HEK293 (cell line): ENCODE results near the gene BTC.

Experiments
- ATF2 ChIP-seq: fragments of 450-650 bp; formaldehyde crosslinking; IDR thresholded peaks from 2 replicates; pipeline ENCODE4 v1.5.1; 2016; ENCODE audit warnings: missing biosample characterization, missing genetic modification characterization, low read depth
- CTCF ChIP-seq: fragments of 450-650 bp; formaldehyde crosslinking; IDR thresholded peaks from 2 replicates; pipeline ENCODE4 v1.5.1; 2016; ENCODE audit warnings: missing biosample characterization, missing genetic modification characterization
- ZBTB21 ChIP-seq: fragments of 450-650 bp; formaldehyde crosslinking; IDR thresholded peaks from 2 replicates; pipeline ENCODE4 v1.5.1; 2017; ENCODE audit warnings: missing biosample characterization, missing genetic modification characterization
- ZNF155 ChIP-seq: fragments of 450-650 bp; formaldehyde crosslinking; IDR thresholded peaks from 2 replicates; pipeline ENCODE4 v1.5.1; 2016; ENCODE audit warnings: missing biosample characterization, missing genetic modification characterization
- ZNF561 ChIP-seq: fragments of 450-650 bp; IDR thresholded peaks from 2 replicates; pipeline ENCODE4 v1.5.1; 2018; ENCODE audit warnings: missing biosample characterization, missing genetic modification characterization, borderline replicate concordance
- ZNF624 ChIP-seq: fragments of 450-650 bp; formaldehyde crosslinking; IDR thresholded peaks from 2 replicates; pipeline ENCODE4 v1.5.1; 2017; ENCODE audit warnings: missing biosample characterization, missing genetic modification characterization
- TF ChIP-seq, protein P1 (sequence below): fragments of 450-650 bp; formaldehyde crosslinking; IDR thresholded peaks from 2 replicates; pipeline ENCODE4 v1.5.1; 2016; ENCODE audit warnings: missing biosample characterization, missing genetic modification characterization
- TF ChIP-seq, protein P2 (sequence below): fragments of 450-650 bp; formaldehyde crosslinking; IDR thresholded peaks from 2 replicates; pipeline ENCODE4 v1.5.1; 2016; ENCODE audit warnings: missing biosample characterization, missing genetic modification characterization
- TF ChIP-seq, protein P3 (sequence below): fragments of 450-650 bp; formaldehyde crosslinking; IDR thresholded peaks from 2 replicates; pipeline ENCODE4 v1.5.1; 2016; ENCODE audit warnings: missing biosample characterization, missing genetic modification characterization, low read depth
- TF ChIP-seq, protein P4 (sequence below): fragments of 450-650 bp; formaldehyde crosslinking; IDR thresholded peaks from 2 replicates; pipeline ENCODE4 v1.5.1; 2016; ENCODE audit warnings: missing biosample characterization, missing genetic modification characterization

DNA sequence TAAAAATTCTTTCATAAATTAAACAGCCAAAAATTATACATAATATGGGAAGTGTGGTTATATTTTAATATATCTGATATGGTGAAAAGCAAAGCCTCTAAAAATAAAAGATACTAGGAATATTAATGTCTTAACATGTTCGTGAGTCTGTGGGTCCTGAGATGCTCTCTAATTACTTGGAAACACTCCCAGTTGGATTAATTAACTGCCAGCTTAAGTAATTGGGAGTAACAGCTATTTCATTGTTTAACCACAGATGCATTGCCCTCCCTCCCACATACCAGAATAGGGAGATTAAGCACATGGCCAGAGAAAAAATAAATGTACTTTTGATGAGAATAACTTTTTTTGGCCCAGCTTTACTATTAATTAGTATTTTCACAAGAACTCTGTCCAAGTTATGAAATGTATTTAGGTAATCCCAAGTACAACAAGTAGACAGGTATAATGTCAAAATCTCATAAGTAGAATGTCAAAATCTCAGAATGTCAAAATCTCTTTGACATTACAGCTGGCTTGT lies 79.7 kb downstream of the BTC start:
- TF ChIP-seq CTCF (tag by site-specific recombination) (no peak), ZNF624 (tag by site-specific recombination) (no peak), ATF2 (tag by site-specific recombination) (no peak), ZBTB21 (tag by site-specific recombination) (no peak), ZNF561 (tag by site-specific recombination) (no peak), ZNF155 (no peak)
- TF ChIP-seq, protein P1, sequence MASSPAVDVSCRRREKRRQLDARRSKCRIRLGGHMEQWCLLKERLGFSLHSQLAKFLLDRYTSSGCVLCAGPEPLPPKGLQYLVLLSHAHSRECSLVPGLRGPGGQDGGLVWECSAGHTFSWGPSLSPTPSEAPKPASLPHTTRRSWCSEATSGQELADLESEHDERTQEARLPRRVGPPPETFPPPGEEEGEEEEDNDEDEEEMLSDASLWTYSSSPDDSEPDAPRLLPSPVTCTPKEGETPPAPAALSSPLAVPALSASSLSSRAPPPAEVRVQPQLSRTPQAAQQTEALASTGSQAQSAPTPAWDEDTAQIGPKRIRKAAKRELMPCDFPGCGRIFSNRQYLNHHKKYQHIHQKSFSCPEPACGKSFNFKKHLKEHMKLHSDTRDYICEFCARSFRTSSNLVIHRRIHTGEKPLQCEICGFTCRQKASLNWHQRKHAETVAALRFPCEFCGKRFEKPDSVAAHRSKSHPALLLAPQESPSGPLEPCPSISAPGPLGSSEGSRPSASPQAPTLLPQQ (tag by site-specific recombination) = no peak
- TF ChIP-seq, protein P2, sequence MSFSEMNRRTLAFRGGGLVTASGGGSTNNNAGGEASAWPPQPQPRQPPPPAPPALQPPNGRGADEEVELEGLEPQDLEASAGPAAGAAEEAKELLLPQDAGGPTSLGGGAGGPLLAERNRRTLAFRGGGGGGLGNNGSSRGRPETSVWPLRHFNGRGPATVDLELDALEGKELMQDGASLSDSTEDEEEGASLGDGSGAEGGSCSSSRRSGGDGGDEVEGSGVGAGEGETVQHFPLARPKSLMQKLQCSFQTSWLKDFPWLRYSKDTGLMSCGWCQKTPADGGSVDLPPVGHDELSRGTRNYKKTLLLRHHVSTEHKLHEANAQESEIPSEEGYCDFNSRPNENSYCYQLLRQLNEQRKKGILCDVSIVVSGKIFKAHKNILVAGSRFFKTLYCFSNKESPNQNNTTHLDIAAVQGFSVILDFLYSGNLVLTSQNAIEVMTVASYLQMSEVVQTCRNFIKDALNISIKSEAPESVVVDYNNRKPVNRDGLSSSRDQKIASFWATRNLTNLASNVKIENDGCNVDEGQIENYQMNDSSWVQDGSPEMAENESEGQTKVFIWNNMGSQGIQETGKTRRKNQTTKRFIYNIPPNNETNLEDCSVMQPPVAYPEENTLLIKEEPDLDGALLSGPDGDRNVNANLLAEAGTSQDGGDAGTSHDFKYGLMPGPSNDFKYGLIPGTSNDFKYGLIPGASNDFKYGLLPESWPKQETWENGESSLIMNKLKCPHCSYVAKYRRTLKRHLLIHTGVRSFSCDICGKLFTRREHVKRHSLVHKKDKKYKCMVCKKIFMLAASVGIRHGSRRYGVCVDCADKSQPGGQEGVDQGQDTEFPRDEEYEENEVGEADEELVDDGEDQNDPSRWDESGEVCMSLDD = no peak
- TF ChIP-seq, protein P3, sequence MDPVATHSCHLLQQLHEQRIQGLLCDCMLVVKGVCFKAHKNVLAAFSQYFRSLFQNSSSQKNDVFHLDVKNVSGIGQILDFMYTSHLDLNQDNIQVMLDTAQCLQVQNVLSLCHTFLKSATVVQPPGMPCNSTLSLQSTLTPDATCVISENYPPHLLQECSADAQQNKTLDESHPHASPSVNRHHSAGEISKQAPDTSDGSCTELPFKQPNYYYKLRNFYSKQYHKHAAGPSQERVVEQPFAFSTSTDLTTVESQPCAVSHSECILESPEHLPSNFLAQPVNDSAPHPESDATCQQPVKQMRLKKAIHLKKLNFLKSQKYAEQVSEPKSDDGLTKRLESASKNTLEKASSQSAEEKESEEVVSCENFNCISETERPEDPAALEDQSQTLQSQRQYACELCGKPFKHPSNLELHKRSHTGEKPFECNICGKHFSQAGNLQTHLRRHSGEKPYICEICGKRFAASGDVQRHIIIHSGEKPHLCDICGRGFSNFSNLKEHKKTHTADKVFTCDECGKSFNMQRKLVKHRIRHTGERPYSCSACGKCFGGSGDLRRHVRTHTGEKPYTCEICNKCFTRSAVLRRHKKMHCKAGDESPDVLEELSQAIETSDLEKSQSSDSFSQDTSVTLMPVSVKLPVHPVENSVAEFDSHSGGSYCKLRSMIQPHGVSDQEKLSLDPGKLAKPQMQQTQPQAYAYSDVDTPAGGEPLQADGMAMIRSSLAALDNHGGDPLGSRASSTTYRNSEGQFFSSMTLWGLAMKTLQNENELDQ (tag by site-specific recombination) = no peak
- TF ChIP-seq, protein P4, sequence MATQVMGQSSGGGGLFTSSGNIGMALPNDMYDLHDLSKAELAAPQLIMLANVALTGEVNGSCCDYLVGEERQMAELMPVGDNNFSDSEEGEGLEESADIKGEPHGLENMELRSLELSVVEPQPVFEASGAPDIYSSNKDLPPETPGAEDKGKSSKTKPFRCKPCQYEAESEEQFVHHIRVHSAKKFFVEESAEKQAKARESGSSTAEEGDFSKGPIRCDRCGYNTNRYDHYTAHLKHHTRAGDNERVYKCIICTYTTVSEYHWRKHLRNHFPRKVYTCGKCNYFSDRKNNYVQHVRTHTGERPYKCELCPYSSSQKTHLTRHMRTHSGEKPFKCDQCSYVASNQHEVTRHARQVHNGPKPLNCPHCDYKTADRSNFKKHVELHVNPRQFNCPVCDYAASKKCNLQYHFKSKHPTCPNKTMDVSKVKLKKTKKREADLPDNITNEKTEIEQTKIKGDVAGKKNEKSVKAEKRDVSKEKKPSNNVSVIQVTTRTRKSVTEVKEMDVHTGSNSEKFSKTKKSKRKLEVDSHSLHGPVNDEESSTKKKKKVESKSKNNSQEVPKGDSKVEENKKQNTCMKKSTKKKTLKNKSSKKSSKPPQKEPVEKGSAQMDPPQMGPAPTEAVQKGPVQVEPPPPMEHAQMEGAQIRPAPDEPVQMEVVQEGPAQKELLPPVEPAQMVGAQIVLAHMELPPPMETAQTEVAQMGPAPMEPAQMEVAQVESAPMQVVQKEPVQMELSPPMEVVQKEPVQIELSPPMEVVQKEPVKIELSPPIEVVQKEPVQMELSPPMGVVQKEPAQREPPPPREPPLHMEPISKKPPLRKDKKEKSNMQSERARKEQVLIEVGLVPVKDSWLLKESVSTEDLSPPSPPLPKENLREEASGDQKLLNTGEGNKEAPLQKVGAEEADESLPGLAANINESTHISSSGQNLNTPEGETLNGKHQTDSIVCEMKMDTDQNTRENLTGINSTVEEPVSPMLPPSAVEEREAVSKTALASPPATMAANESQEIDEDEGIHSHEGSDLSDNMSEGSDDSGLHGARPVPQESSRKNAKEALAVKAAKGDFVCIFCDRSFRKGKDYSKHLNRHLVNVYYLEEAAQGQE = no peak
